K562 (cell line): ENCODE measurements around the gene TSPAN18. TPM values are rescaled to one million over a fixed set of nuclear protein-coding genes. Genes with fewer than 3 reads are reported as not detected.

Experiments
- ATAC-seq: fragments of 200-7000 bp; cut with Tn5 transposase; 3 replicates; pipeline ENCODE4 v1.9.1; 2020; ENCODE audit warnings: moderate library complexity
- BruUV-seq: library from RNA; stranded (reverse); fragments of 400-500 nt; replicated peaks from 2 replicates; lab custom pipeline; 2021; lab: Mats Ljungman, UMichigan
- CTCF ChIA-PET: fragments of 300-600 bp; formaldehyde crosslinking; extraction: SDS; loops from one replicate; lab custom pipeline; 2021; ENCODE audit warnings: low intra/inter-chr PET ratio; lab: Yijun Ruan, JAX
- POLR2A ChIA-PET: fragments of 300-600, 350-650 bp; sonication (Branson Sonifier 250); formaldehyde crosslinking; extraction: SDS; loops from one replicate; lab custom pipeline; 2021; ENCODE audit warnings: antibody characterized with exemption, inconsistent platforms; lab: Yijun Ruan, JAX
- DNase-seq, 4 experiments: peaks; one replicate each; pipeline versions ENCODE4 v3.0.0 to v3.0.0-alpha.2; 2011 to 2018; ENCODE audit warnings: low spot score in 3 of 4, mixed read lengths in 3 of 4; ENCODE audit errors: extremely low read depth in 1 of 4
- FAIRE-seq: peaks from 2 replicates; lab custom pipeline; 2011; peaks lifted over from hg19 to GRCh38; lab: Jason Lieb, UNC
- H2AFZ ChIP-seq: 2 replicates; pipeline ENCODE4 v1.6.0; 2011; ENCODE audit warnings: low read depth, low read length, control low read depth, inconsistent platforms
- H3K27ac ChIP-seq: fragments of 200-600 bp; 3 replicates; pipeline ENCODE4 v1.8.0; 2011; ENCODE audit warnings: low read depth, mild to moderate bottlenecking, control low read depth, inconsistent platforms, low read length, moderate library complexity, mixed read lengths; ENCODE audit errors: extremely low read depth
- H3K27me3 ChIP-seq, 2 experiments: fragments of 300-600 bp in 1 of 2; 2 replicates in 1 of 2; 3 replicates in 1 of 2; pipeline versions ENCODE4 v1.6.0 to v1.8.0; 2011; ENCODE audit warnings: inconsistent platforms in 2 of 2, low read length in 2 of 2, mild to moderate bottlenecking in 1 of 2, mixed read lengths in 1 of 2, moderate library complexity in 1 of 2; ENCODE audit not compliant: control insufficient read depth in 2 of 2, insufficient read depth in 2 of 2
- H3K36me3 ChIP-seq: fragments of 300-600 bp; 3 replicates; pipeline ENCODE4 v1.8.0; 2011; ENCODE audit warnings: mild to moderate bottlenecking, low read length, inconsistent platforms; ENCODE audit not compliant: control insufficient read depth, insufficient read depth
- H3K4me1 ChIP-seq, 2 experiments: fragments of 200-600 bp in 1 of 2; replicated peaks in 1 of 2; 2 replicates in 1 of 2; 3 replicates in 1 of 2; pipeline versions ENCODE4 v1.5.1 to v1.8.0; 2011; ENCODE audit warnings: inconsistent platforms in 2 of 2, low read length in 2 of 2, mild to moderate bottlenecking in 1 of 2, mixed read lengths in 1 of 2, moderate library complexity in 1 of 2; ENCODE audit not compliant: control insufficient read depth in 2 of 2, insufficient read depth in 2 of 2
- H3K4me2 ChIP-seq: 2 replicates; pipeline ENCODE4 v1.6.1; 2011; ENCODE audit warnings: low read length, control low read depth, inconsistent platforms, mixed read lengths; ENCODE audit not compliant: insufficient read depth
- H3K4me3 ChIP-seq: fragments of 200-600 bp; sonication (generic), shearing (Covaris generic); 2 replicates; pipeline ENCODE4 v1.5.1; 2016; ENCODE audit warnings: control low read depth, inconsistent platforms
- H3K79me2 ChIP-seq: fragments of 200-600 bp; 3 replicates; pipeline ENCODE4 v1.8.0; 2011; ENCODE audit warnings: low read length, inconsistent platforms; ENCODE audit not compliant: control insufficient read depth, insufficient read depth
- H3K9ac ChIP-seq, 2 experiments: 2 replicates each; pipeline versions ENCODE4 v1.6.0 to v1.6.1; 2011; ENCODE audit warnings: low read depth in 2 of 2, low read length in 2 of 2, control low read depth in 1 of 2, inconsistent platforms in 1 of 2, mild to moderate bottlenecking in 1 of 2, mixed read lengths in 1 of 2; ENCODE audit not compliant: insufficient read depth in 1 of 2
- H3K9me1 ChIP-seq: one replicate; pipeline ENCODE4 v1.6.0; 2011; ENCODE audit warnings: inconsistent platforms, mild to moderate bottlenecking, low read length, moderate library complexity; ENCODE audit not compliant: control insufficient read depth, insufficient read depth
- H3K9me3 ChIP-seq: replicated peaks from 2 replicates; pipeline ENCODE4 v1.5.1; 2011; ENCODE audit warnings: low read depth, low read length, inconsistent platforms; ENCODE audit not compliant: control insufficient read depth, insufficient read depth
- H4K20me1 ChIP-seq: replicated peaks from 2 replicates; pipeline ENCODE4 v1.6.1; 2011; ENCODE audit warnings: low read length, inconsistent platforms, mixed read lengths; ENCODE audit not compliant: control insufficient read depth, insufficient read depth
- ADNP ChIP-seq: fragments of 200-800 bp; sonication (Bioruptor generic); IDR thresholded peaks from 2 replicates; pipeline ENCODE4 v1.6.1; 2016; ENCODE audit warnings: missing genetic modification characterization, missing compliant biosample characterization
- CEBPB ChIP-seq: fragments of 450-650 bp; IDR thresholded peaks from 2 replicates; pipeline ENCODE4 v1.6.1; 2016; ENCODE audit warnings: missing genetic modification characterization, missing compliant biosample characterization
- CEBPG ChIP-seq, 3 experiments: fragments of 200-800 bp in 1 of 3; sonication (Bioruptor generic) in 1 of 3; sonication (generic) in 1 of 3; formaldehyde crosslinking in 1 of 3; IDR thresholded peaks in 2 of 3; conservative IDR thresholded peaks in 1 of 3; 2 replicates each; pipeline versions ENCODE4 v1.6.1 to v1.8.0; 2016 to 2022; ENCODE audit warnings: missing compliant biosample characterization in 2 of 3, missing genetic modification characterization in 2 of 3, mild to moderate bottlenecking in 1 of 3, missing genetic modification reagents in 1 of 3
- CLOCK ChIP-seq: fragments of 250-450 bp; sonication (Bioruptor Pico); IDR thresholded peaks from 2 replicates; pipeline ENCODE4 v1.4.0; 2020; ENCODE audit warnings: mild to moderate bottlenecking, moderate library complexity, borderline replicate concordance
- CTBP1 ChIP-seq: fragments of 450-650 bp; IDR thresholded peaks from 2 replicates; pipeline ENCODE4 v1.6.1; 2016; ENCODE audit warnings: borderline replicate concordance
- FOXO4 ChIP-seq: fragments of 450-650 bp; formaldehyde crosslinking; IDR thresholded peaks from 2 replicates; pipeline ENCODE4 v1.4.0; 2020; ENCODE audit warnings: mild to moderate bottlenecking, moderate library complexity
- RERE ChIP-seq: sonication (generic); formaldehyde crosslinking; IDR thresholded peaks from 2 replicates; pipeline ENCODE4 v1.8.0; 2023; ENCODE audit warnings: missing genetic modification reagents, mild to moderate bottlenecking, borderline replicate concordance
- RFX1 ChIP-seq: fragments of 450-650 bp; IDR thresholded peaks from 2 replicates; pipeline ENCODE4 v1.6.1; 2016; ENCODE audit warnings: mild to moderate bottlenecking, moderate library complexity
- TAF15 ChIP-seq: fragments of 200-400 bp; formaldehyde crosslinking; IDR thresholded peaks from 2 replicates; pipeline ENCODE4 v1.6.1; 2017; ENCODE audit warnings: mild to moderate bottlenecking, low read depth, low read length, moderate library complexity
- TCF15 ChIP-seq: fragments of 250-450 bp; sonication (Bioruptor Pico); IDR thresholded peaks from 2 replicates; pipeline ENCODE4 v1.8.0; 2022; ENCODE audit warnings: moderate library complexity, mild to moderate bottlenecking, inconsistent platforms
- WGBS: fragments of 100-300 bp; shearing (Covaris generic); methylation state at CpG from one replicate; pipeline ENCODE4 v1.1.6; 2016; ENCODE audit warnings: low coverage, mixed read lengths; ENCODE audit not compliant: insufficient coverage; ENCODE audit errors: missing lambda C conversion rate; 5-methylcytosine and 5-hydroxymethylcytosine counted together
- in situ Hi-C: fragments of 300-500 bp; cut with MboI; formaldehyde crosslinking; loops from 4 replicates; pipeline ENCODE4 v1.15.0; 2018; ENCODE audit warnings: inconsistent platforms, mixed read lengths
- intact Hi-C: fragments of 100-400 bp; cut with micrococcal nuclease; formaldehyde crosslinking; loops from 2 replicates; pipeline ENCODE4 v1.14.2; 2022
- polyA plus RNA-seq, 8 experiments: library from polyadenylated mRNA; depleted of rRNA in 4 of 8; stranded (reverse) in 5 of 8; unstranded in 3 of 8; fragments of >200 nt; fragmentation: Nextera tagmentation in 2 of 8; fragmentation: Illumina TruSeq in 1 of 8; extraction: Ambion mirVana in 2 of 8; extraction: Trizol in 1 of 8; gene quantifications; 2 replicates each; pipeline versions ENCODE4 v1.2.1 to v1.2.3, GENCODE V29; 2011 to 2014; ENCODE audit warnings: inconsistent platforms in 1 of 8, missing spikeins in 1 of 8
- total RNA-seq, 7 experiments: library from RNA; depleted of rRNA in 6 of 7; stranded (reverse); fragments of >200 nt in 6 of 7; fragmentation: Illumina TruSeq in 2 of 7; extraction: Trizol in 2 of 7; gene quantifications; 2 replicates each; pipeline versions ENCODE4 v1.2.1 to v1.2.3, GENCODE V29; 2011 to 2021; ENCODE audit warnings: low replicate concordance in 1 of 7

The TSPAN18 gene
- total and polyA plus RNA-seq, 9 of the 15 experiments (the other 6 are each of a cell fraction or from before 2014, with no cell fraction given), result 0.17 to 0.35 (median 0.22) TPM; not detected in 4

- no peak for FAIRE-seq
- Histone ChIP-seq H3K36me3 (no peaks in the 10 kb centered on the region), H3K27me3 (peaks cover 6 to 60% of the 10 kb centered on the region in 2 experiments; a peak in 4 of 5 replicates), H3K9me3 (no peaks in the 10 kb centered on the region), H3K27ac (no peak overlapping the region), H3K79me2 (no peaks in the 10 kb centered on the region), H3K4me3 (no peak overlapping the region), H4K20me1 (peaks cover 7% of the 10 kb centered on the region; the same call in 1 of the 2 replicates), H2AFZ (no peak overlapping the region), H3K4me1 (peaks cover 7 to 21% of the 10 kb centered on the region in 2 experiments; a peak in 4 of 5 replicates), H3K9ac (no peak overlapping the region), H3K4me2 (no peak overlapping the region), H3K9me1 (no peaks in the 10 kb centered on the region)
- ChIA-PET CTCF (interaction anchor here (0.6 to 2.7 kb wide), 2 partner anchors 107 to 165 kb away, joined by 3 to 13 read pairs; no protein-coding TSS in a partner anchor), POLR2A (no interaction called here)
- no peak for ATAC-seq
- DNase-seq, result no peak
- BruUV-seq, result no TSS peak
- 13% methylated on average over 6 of the region's 6 CpGs for WGBS
- in situ Hi-C loops, result no loop called here
- intact Hi-C loops, result loop anchor here (2.0 to 5.0 kb wide), 2 partner anchors 49 to 166 kb away; no protein-coding TSS in a partner anchor
- TF ChIP-seq RERE (CRISPR knock-in tag), result no peak
- TF ChIP-seq CEBPB, result 0 out of 2 replicates have a peak, but pooled peaks have one; percentile 30
- no peak for TF ChIP-seq TAF15
- no peak for TF ChIP-seq RFX1
- no peak for TF ChIP-seq TCF15 (CRISPR knock-in tag)
- no peak for TF ChIP-seq ADNP
- no peak for TF ChIP-seq FOXO4 (CRISPR knock-in tag)
- peak; percentile 55 for TF ChIP-seq CEBPG (CRISPR knock-in tag; IDR thresholded peaks at IDR 0.05)
- peak in 1 of 2 experiments; percentile 63; a peak in 2 of 4 replicates for TF ChIP-seq CEBPG (tag; conservative IDR thresholded peaks at IDR 0.05 in 1 of 2, IDR thresholded peaks at IDR 0.05 in 1 of 2)
- TF ChIP-seq CTBP1, result no peak
- TF ChIP-seq CLOCK (CRISPR knock-in tag), result no peak
Observed at GRCh38 chr11:44728491-44728910, 1.7 kb downstream of the TSPAN18 start.
